Subcutaneous abdominal adipose tissue (tissue), 5 donors: ENCODE results near the gene METTL15.
"Not testable (repeated sequence)": the region's sequence is repeated elsewhere in the genome, so short reads cannot be mapped to it uniquely, and the experiment has no call there.

Experiments
- H3K27ac ChIP-seq: one replicate; pipeline ENCODE4 v1.7.0; 2013; ENCODE audit warnings: low read depth, mild to moderate bottlenecking, inconsistent platforms, low read length, moderate library complexity
- H3K27me3 ChIP-seq, 5 donors: one replicate each; pipeline ENCODE4 v1.7.0; 2013; ENCODE audit warnings: low read length in 5 of 5, inconsistent platforms in 1 of 5; ENCODE audit not compliant: control insufficient read depth in 5 of 5, insufficient read depth in 4 of 5
- H3K36me3 ChIP-seq, 5 donors: one replicate each; pipeline ENCODE4 v1.7.0; 2013; ENCODE audit warnings: low read length in 5 of 5; ENCODE audit not compliant: control insufficient read depth in 5 of 5, insufficient read depth in 5 of 5
- H3K4me1 ChIP-seq, 5 donors: one replicate each; pipeline ENCODE4 v1.7.0; 2013; ENCODE audit warnings: low read length in 5 of 5, mild to moderate bottlenecking in 3 of 5, moderate library complexity in 1 of 5; ENCODE audit not compliant: control insufficient read depth in 5 of 5, insufficient read depth in 5 of 5
- H3K4me3 ChIP-seq, 5 donors: one replicate each; pipeline ENCODE4 v1.7.0; 2013; ENCODE audit warnings: low read length in 5 of 5, low read depth in 1 of 5
- H3K9ac ChIP-seq, 5 donors: one replicate each; pipeline ENCODE4 v1.7.0; 2013; ENCODE audit warnings: low read length in 5 of 5, mild to moderate bottlenecking in 4 of 5, moderate library complexity in 3 of 5
- H3K9me3 ChIP-seq, 5 donors: one replicate each; pipeline ENCODE4 v1.7.0; 2013; ENCODE audit warnings: low read length in 5 of 5; ENCODE audit not compliant: control insufficient read depth in 5 of 5
- donor health status: healthy.
- donor health status: healthy.
- donor health status: healthy.
- donor health status: healthy.
- donor health status: healthy.

The METTL15 gene

DNA sequence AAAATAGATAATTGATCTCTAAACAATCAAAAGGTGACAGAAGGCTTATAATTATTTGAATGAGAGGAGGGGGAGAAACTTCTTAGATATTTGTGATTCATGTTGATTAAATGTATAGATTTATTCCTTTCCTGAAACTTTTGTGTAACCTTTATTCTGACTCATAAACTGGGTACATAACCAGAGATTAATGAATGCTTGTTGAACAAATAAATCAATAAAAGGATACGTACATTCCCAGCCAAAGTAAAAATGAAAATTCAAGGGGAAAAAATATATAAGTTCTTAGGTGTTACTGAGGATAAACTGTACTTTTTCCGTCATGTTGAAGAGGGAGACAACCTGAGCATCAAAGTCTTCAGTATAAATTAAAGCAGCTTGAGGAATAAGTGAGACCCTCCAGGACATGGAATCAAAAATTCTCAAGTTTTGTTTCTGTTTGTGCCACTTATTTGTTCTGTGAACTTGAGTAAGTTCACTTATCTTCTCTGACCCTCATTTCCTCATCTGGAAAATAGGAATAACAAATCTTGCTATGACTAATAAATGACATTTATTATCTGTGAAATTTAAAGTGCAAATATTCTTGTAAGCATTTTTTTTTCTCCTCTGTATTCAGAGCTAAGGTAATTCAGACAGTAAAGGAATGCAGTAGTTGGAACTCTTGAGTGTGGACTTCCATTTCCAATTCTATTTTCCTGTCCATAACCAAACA lies 195.4 kb downstream of the METTL15 start:
- H3K9me3 ChIP-seq, result no peaks in the 10 kb centered on the region
- H3K36me3 ChIP-seq, result peaks cover 7 to 31% (median 13%) of the 10 kb centered on the region in 5 donors
- no peak overlapping the region for H3K4me3 ChIP-seq
- H3K9ac ChIP-seq, result no peak overlapping the region
- H3K27ac ChIP-seq, result no peak overlapping the region
- no peaks in the 10 kb centered on the region for H3K4me1 ChIP-seq
- H3K27me3 ChIP-seq, result no peaks in the 10 kb centered on the region

DNA sequence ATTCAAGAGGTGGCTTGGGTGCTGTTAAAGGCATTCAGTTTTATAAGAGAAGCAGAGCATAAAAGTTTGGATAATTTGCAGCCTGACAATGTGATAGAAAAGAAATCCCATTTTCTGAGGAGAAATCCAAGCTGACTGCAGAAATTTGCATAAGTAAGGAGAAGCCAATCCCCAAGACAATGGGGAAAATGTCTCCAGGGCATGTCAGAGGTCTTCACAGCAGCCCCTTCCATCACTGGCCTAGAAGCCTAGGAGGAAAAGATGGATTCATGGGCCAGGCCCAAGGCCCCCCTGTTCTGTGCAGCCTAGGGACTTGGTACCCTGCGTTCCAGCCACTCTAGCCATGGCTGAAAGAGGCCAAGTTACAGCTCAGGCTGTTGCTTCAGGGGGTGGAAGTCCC lies 207.3 kb downstream of the METTL15 start:
- no peak overlapping the region for H3K27ac ChIP-seq
- H3K27me3 ChIP-seq, result no peaks in the 10 kb centered on the region
- no peaks in the 10 kb centered on the region for H3K4me1 ChIP-seq
- no peak overlapping the region for H3K9ac ChIP-seq
- H3K4me3 ChIP-seq, result no peak overlapping the region
- H3K36me3 ChIP-seq, result peaks cover 0 to 13% (median 6%) of the 10 kb centered on the region in 5 donors
- no peaks in the 10 kb centered on the region for H3K9me3 ChIP-seq

DNA sequence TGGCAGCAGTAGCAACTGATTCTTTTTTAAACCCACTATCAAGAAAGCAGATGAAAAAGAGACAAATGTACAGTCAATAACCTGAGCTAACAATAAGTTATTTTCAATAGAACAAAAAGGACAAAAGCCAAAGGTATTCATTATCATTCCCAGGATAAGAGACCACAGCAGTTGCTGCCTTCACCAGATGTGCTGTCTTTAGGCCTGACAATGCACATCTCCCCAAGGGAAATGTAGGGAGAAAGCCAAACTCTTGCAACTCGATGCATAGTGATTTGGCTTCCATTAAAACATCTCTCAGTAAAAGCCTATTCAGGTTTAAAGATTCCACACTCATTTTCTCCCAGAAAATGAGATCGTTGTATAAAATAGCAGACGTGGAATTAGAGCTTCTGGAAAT lies 210.7 kb downstream of the METTL15 start:
- no peak overlapping the region for H3K27ac ChIP-seq
- no peak overlapping the region for H3K9ac ChIP-seq

DNA sequence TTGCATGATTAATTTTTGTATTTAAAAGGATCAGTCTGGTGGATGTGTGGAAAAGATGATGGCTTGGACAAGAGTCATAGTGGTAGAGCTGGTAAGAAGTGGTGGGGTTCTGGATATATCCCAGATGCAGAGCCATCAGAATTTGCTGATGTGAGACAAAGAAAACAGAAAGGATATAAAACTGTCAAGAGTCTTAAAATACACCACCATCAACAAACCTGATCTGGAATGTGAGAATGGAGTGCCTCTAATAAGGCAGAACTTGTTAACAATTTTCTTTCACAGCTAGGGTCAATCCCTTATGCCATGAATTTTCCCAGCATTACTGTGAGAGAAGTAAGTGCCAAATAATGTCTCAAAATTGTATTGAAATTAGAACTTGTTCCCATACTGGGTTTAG lies 215.4 kb downstream of the METTL15 start:
- Histone ChIP-seq H3K27ac (no peak overlapping the region), H3K4me3 (no peak overlapping the region), H3K27me3 (no peaks in the 10 kb centered on the region), H3K36me3 (peaks cover 0 to 5% (median 0%) of the 10 kb centered on the region in 5 donors), H3K9ac (no peak overlapping the region), H3K9me3 (no peaks in the 10 kb centered on the region), H3K4me1 (no peaks in the 10 kb centered on the region)

More for the DNA sequence above, 210.7 kb downstream of the METTL15 start:
- Histone ChIP-seq H3K4me1 (no peaks in the 10 kb centered on the region), H3K4me3 (no peak overlapping the region), H3K9me3 (no peaks in the 10 kb centered on the region), H3K36me3 (peaks cover 0 to 10% (median 4%) of the 10 kb centered on the region in 5 donors), H3K27me3 (no peaks in the 10 kb centered on the region)

DNA sequence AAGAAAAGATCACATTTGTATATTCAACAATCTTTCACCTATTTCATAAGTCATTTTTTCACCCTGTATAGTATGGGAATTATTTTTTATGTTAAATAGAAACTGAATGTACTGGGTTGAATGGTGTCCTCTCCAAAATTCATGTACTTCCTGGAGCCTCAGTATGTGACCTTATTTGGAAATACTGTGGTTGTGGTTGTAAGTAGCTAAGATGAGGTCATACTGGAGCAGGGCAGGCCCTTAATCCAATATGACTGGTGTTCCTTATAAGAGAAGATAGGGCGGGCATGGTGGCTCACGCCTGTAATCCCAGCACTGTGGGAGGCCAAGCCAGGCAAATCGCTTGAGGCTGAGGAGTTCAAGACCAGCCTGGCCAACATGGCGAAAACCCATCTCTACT lies 224.2 kb downstream of the METTL15 start:
- not testable (repeated sequence) for H3K4me1 ChIP-seq, H3K27ac ChIP-seq, H3K36me3 ChIP-seq, H3K4me3 ChIP-seq, H3K9ac ChIP-seq, H3K9me3 ChIP-seq, H3K27me3 ChIP-seq

DNA sequence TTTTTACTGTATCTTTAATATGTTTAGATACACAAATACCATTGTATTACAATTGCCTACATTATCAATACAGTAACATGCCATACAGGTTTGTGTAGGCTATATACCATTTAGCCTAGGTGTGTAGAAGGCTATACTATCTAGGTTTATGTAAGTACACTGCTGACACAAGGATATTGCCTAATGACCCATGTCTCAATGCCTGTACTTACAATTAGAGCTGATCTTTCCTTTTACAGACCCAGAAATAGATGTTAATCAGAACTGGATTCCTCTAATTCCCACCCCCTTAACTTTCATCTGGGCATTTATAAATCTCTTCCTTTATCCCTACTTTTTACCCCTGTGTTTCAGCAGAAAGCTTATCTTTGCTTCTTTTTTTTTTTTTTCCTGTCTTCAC lies 229.5 kb downstream of the METTL15 start:
- Histone ChIP-seq H3K4me1 (no peaks in the 10 kb centered on the region), H3K4me3 (no peak overlapping the region), H3K9ac (no peak overlapping the region), H3K27ac (no peak overlapping the region), H3K27me3 (no peaks in the 10 kb centered on the region), H3K36me3 (no peaks in the 10 kb centered on the region), H3K9me3 (peaks cover 0 to 14% (median 7%) of the 10 kb centered on the region in 5 donors)

DNA sequence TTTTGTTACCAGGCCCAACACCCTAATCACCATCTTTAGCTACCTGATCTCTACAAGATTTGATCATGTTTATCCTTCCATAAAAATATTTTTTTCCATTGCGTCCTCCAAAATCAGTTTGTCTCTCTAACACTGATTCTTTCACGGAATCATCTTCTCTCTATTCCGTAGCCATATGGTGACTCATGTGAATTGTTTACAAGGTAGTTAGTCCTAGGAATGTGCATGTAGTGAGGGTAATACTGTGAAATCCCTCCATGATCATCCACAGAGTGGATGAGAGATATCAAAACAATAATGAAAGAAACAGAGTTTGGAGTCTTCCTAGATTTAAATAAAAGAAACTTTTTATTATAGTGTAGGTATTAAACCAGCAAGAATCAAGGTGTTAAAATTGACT lies 230.2 kb downstream of the METTL15 start:
- no peak overlapping the region for H3K4me3 ChIP-seq
- peaks cover 0 to 14% (median 7%) of the 10 kb centered on the region in 5 donors for H3K9me3 ChIP-seq
- H3K27me3 ChIP-seq, result no peaks in the 10 kb centered on the region
- no peak overlapping the region for H3K27ac ChIP-seq
- H3K36me3 ChIP-seq, result no peaks in the 10 kb centered on the region
- no peak overlapping the region for H3K9ac ChIP-seq
- no peaks in the 10 kb centered on the region for H3K4me1 ChIP-seq

DNA sequence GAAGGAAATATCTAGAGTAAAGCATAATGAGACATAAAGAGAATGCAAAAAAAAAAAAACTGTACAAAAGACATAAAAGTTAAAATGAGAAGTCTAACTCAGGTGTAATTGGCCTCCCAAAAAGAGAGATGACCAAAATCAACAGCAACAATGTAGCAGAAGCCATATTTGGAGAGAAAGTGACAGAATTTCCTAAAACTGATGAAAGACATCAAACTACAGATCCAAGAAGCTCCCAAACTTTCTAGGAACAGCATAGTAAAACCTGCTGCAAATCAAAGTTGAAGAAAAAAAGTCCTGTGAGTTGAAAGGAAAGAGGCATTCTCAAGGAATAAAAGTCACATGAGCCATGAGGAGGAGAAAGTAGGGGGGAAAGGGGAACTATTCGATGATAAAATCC lies 231.3 kb downstream of the METTL15 start:
- no peak overlapping the region for H3K27ac ChIP-seq
- peaks cover 0 to 14% (median 7%) of the 10 kb centered on the region in 5 donors for H3K9me3 ChIP-seq
- peak overlapping the region in 1 of 5 donors; percentile 9 for H3K4me3 ChIP-seq
- H3K27me3 ChIP-seq, result no peaks in the 10 kb centered on the region
- no peaks in the 10 kb centered on the region for H3K36me3 ChIP-seq
- H3K4me1 ChIP-seq, result no peaks in the 10 kb centered on the region
- no peak overlapping the region for H3K9ac ChIP-seq

DNA sequence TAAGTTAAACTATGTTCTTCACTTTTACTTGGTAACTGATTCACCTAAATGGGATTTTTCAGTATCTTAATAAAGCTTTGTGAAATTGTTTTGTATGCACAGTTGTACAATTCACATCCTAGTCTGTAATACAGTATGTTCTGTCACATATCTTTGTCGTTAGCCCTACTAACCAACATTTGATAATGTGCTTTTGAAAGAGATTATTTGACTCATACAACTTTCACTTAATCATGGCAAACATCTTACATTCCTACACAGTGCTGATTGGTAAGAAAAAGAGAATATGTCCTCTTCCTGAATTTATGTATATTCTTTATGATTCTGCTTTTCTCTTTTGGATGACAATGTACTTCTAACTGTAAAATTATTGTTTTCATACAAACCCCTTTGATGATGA lies 234.5 kb downstream of the METTL15 start:
- H3K9me3 ChIP-seq, result peaks cover 0 to 14% (median 7%) of the 10 kb centered on the region in 5 donors
- no peak overlapping the region for H3K9ac ChIP-seq
- H3K4me3 ChIP-seq, result no peak overlapping the region
- H3K36me3 ChIP-seq, result no peaks in the 10 kb centered on the region
- no peaks in the 10 kb centered on the region for H3K4me1 ChIP-seq
- H3K27ac ChIP-seq, result no peak overlapping the region
- no peaks in the 10 kb centered on the region for H3K27me3 ChIP-seq

DNA sequence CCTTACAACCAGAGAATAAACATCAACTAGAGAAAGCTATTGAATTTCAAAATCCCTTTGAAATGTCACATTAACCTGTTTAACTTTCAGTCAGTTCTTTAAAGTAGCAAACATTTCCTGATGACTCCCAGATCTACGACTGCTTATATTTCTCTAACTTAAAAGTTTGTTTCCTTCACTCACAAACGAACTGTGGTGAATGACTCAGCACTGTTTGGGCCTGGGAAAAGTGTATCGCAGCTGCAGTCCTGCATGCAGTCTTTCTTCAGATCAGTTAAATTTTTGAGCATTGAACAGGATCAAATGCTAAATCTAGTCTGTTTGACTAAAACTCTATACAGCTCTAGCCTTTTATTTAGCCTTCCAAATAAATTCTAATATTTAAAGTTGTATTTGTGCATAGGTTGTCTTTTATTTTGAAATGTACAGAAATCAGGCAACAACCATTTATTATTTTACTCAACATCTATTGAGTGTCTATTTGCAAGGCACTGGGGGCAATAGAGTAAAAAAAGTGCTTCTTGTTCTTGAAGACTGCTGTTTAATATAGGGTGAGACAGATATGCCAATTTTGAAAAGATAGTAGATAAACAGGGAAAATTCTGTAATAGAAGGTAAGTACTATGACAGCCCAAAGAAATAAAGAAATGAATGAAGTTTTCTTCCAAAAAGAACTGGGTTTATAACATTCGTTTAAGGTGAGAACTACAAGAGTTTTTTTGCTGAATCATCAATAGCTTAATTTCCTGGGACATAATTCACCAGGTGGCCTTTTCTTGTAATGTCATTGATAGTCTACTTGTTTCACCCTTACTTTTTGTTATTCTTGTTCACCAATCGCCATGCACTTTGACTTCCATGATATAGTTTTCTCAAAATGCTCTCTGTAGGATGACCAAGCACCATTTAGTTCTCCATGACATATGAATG lies 235.4 kb downstream of the METTL15 start:
- peaks cover 0 to 11% (median 7%) of the 10 kb centered on the region in 5 donors for H3K9me3 ChIP-seq
- H3K4me1 ChIP-seq, result no peaks in the 10 kb centered on the region
- no peaks in the 10 kb centered on the region for H3K27me3 ChIP-seq
- no peak overlapping the region for H3K9ac ChIP-seq
- H3K4me3 ChIP-seq, result no peak overlapping the region
- H3K36me3 ChIP-seq, result no peaks in the 10 kb centered on the region
- no peak overlapping the region for H3K27ac ChIP-seq
